CD4-positive, alpha-beta memory T cell (primary cell): ENCODE results near the gene OXSR1. TPM values are rescaled to one million over a fixed set of nuclear protein-coding genes. Genes with fewer than 3 reads are reported as not detected.
"Not testable (repeated sequence)": the region's sequence is repeated elsewhere in the genome, so short reads cannot be mapped to it uniquely, and the experiment has no call there.

Source experiments
- CTCF ChIA-PET: fragments of 350-600 bp; sonication (Branson Sonifier 250); formaldehyde crosslinking; loops from one replicate; lab custom pipeline; 2021; ENCODE audit warnings: inconsistent platforms; ENCODE audit not compliant: partially characterized antibody; lab: Charles Lee
- POLR2A ChIA-PET: fragments of 350-600 bp; sonication (Branson Sonifier 250); formaldehyde crosslinking; loops from one replicate; lab custom pipeline; 2021; ENCODE audit not compliant: partially characterized antibody; lab: Charles Lee
- DNase-seq, 5 donors: peaks; one replicate each; pipeline versions ENCODE4 v3.0.0 to v3.0.0-alpha.2; 2020 to 2022; ENCODE audit warnings: mixed read lengths in 1 of 5
- H3K27ac ChIP-seq: one replicate; pipeline ENCODE4 v1.7.0; 2013; ENCODE audit warnings: low read depth, low read length
- H3K27me3 ChIP-seq: 2 replicates; pipeline ENCODE4 v1.7.0; 2013; ENCODE audit warnings: mild to moderate bottlenecking, low read length, moderate library complexity; ENCODE audit not compliant: insufficient read depth
- H3K36me3 ChIP-seq: 2 replicates; pipeline ENCODE4 v1.7.0; 2013; ENCODE audit warnings: mild to moderate bottlenecking, low read length, moderate library complexity; ENCODE audit not compliant: insufficient read depth
- H3K4me1 ChIP-seq: 2 replicates; pipeline ENCODE4 v1.7.0; 2013; ENCODE audit warnings: mild to moderate bottlenecking, low read length, moderate library complexity; ENCODE audit not compliant: insufficient read depth
- H3K4me3 ChIP-seq, 2 donors: one replicate each; pipeline ENCODE4 v1.7.0; 2013; ENCODE audit warnings: low read length in 2 of 2, mild to moderate bottlenecking in 1 of 2
- H3K9me3 ChIP-seq, 2 donors: one replicate each; pipeline ENCODE4 v1.7.0; 2013; ENCODE audit warnings: low read length in 2 of 2, control low read depth in 1 of 2; ENCODE audit not compliant: control insufficient read depth in 1 of 2
- H3K27ac Mint-ChIP-seq, 7 donors: one replicate each; pipeline ENCODE4 v1.8.0; 2020 to 2021; ENCODE audit warnings: mixed read lengths in 7 of 7, mild to moderate bottlenecking in 6 of 7, inconsistent platforms in 3 of 7, moderate library complexity in 3 of 7
- H3K27me3 Mint-ChIP-seq, 2 donors: one replicate each; pipeline ENCODE4 v1.8.0; 2020 to 2021; ENCODE audit warnings: mixed read lengths in 2 of 2
- H3K36me3 Mint-ChIP-seq, 2 donors: one replicate each; pipeline ENCODE4 v1.8.0; 2020 to 2021; ENCODE audit warnings: mixed read lengths in 2 of 2, inconsistent platforms in 1 of 2, mild to moderate bottlenecking in 1 of 2
- H3K4me1 Mint-ChIP-seq, 4 donors: one replicate each; pipeline ENCODE4 v1.8.0; 2020 to 2021; ENCODE audit warnings: mixed read lengths in 4 of 4, mild to moderate bottlenecking in 1 of 4
- H3K4me3 Mint-ChIP-seq, 8 donors: one replicate each; pipeline ENCODE4 v1.8.0; 2020 to 2021; ENCODE audit warnings: mixed read lengths in 8 of 8, mild to moderate bottlenecking in 7 of 8, moderate library complexity in 6 of 8, inconsistent platforms in 3 of 8
- H3K9me3 Mint-ChIP-seq, 8 donors: one replicate each; pipeline ENCODE4 v1.8.0; 2020 to 2021; ENCODE audit warnings: mixed read lengths in 8 of 8, mild to moderate bottlenecking in 5 of 8, inconsistent platforms in 3 of 8, moderate library complexity in 1 of 8
- intact Hi-C: fragments of 100-400 bp; cut with micrococcal nuclease; formaldehyde crosslinking; loops from one replicate; pipeline ENCODE4 v1.15.1; 2023
- polyA plus RNA-seq, 2 donors: library from polyadenylated mRNA; unstranded; fragments of 300-500 nt; fragmentation: Illumina TruSeq; gene quantifications; one replicate each; pipeline ENCODE4 v1.2.3, GENCODE V29; 2021
- total RNA-seq, 2 experiments: library from RNA; stranded (reverse); gene quantifications; one replicate each; pipeline ENCODE4 v1.2.3, GENCODE V29; 2021

OXSR1 gene
- total and polyA plus RNA-seq, 4 experiments from 2014 or later: 13.3 to 43.9 (median 28.8) TPM

DNA sequence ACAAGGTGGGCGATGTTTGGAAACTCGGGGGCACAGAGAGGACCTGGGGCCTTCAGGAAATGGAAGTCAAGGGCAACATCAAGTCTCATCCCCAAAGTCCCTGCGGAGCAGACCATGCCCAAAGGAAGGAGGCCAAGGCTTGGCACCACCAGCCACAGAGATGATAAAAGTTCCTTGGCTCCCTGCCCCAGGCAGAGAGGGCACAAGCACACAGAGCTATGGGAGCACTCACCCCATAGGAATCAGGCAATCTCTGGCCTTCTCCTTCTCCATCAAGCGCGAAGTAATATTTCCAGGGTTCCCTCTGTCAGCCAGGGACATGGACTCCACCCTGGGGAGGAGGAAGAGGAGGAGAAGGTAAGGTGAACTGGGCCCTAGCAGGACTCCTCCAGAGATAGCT, 36.3 kb upstream of the OXSR1 start:
- DNase-seq: no peak
- no peaks in the 10 kb centered on the region for H3K9me3 Mint-ChIP-seq
- no peak overlapping the region for H3K27ac ChIP-seq
- intact Hi-C loops: no loop called here
- H3K36me3 ChIP-seq: peaks cover 86% of the 10 kb centered on the region
- peaks cover 11 to 33% (median 15%) of the 10 kb centered on the region in 4 donors for H3K4me1 Mint-ChIP-seq
- H3K27ac Mint-ChIP-seq: peak overlapping the region in 4 of 7 donors; percentile 10 to 66 (median 42)
- no peaks in the 10 kb centered on the region for H3K27me3 ChIP-seq
- H3K4me3 Mint-ChIP-seq: no peak overlapping the region
- H3K36me3 Mint-ChIP-seq: peaks cover 40 to 85% of the 10 kb centered on the region in 2 donors
- H3K4me3 ChIP-seq: no peak overlapping the region
- H3K9me3 ChIP-seq: no peaks in the 10 kb centered on the region
- no peaks in the 10 kb centered on the region for H3K27me3 Mint-ChIP-seq
- CTCF ChIA-PET: interaction anchor here (1.4 kb wide), 1 partner anchor 13 kb away, joined by 3 read pairs; no protein-coding TSS in a partner anchor
- H3K4me1 ChIP-seq: peaks cover 23% of the 10 kb centered on the region
- POLR2A ChIA-PET: interaction anchor here (0.9 to 1.3 kb wide), 4 partner anchors 8 to 89 kb away, joined by 3 to 4 read pairs (median 3); partner anchors contain the start of gene ACAA1

DNA sequence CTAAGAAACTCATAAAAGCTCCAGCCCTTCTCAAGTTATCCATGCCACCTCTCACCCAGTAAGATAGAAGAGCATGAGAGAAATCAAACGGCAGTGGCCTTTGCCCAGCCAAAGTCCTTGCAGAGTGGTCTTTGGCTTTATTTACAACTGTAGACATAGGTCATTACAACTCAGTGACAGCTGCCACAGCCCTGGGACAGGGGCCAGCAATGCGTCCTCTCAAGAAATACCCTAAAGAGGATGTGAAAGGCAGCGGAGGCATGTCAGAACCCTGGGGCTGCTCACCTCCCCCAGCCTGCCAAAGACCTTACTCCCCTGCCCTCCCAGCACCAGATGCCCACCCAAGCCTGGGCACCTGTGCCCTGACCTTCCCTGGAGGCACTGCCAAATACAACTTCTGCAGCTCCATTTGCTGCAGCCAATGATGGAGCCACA, 34.7 kb upstream of the OXSR1 start:
- CTCF ChIA-PET: interaction anchor here (1.0 to 3.7 kb wide), 5 partner anchors 11 to 215 kb away, joined by 3 to 12 read pairs (median 8); partner anchors contain the start of genes OXSR1 and XYLB
- no peaks in the 10 kb centered on the region for H3K27me3 ChIP-seq
- POLR2A ChIA-PET: interaction anchor here (1.0 kb wide), 1 partner anchor 156 kb away, joined by 3 read pairs; no protein-coding TSS in a partner anchor
- no peak overlapping the region for H3K27ac ChIP-seq
- peaks cover 39% of the 10 kb centered on the region for H3K4me1 ChIP-seq
- no peaks in the 10 kb centered on the region for H3K27me3 Mint-ChIP-seq
- H3K4me1 Mint-ChIP-seq: peaks cover 21 to 47% (median 28%) of the 10 kb centered on the region in 4 donors
- peak overlapping the region in 6 of 7 donors; percentile 23 to 84 (median 50) for H3K27ac Mint-ChIP-seq
- no peak for DNase-seq
- intact Hi-C loops: loop anchor here (5.0 to 10.0 kb wide), 3 partner anchors 324 to 1274 kb away; partner anchors contain the start of genes ACVR2B and RPSA
- H3K4me3 Mint-ChIP-seq: no peak overlapping the region
- no peaks in the 10 kb centered on the region for H3K9me3 ChIP-seq
- peaks cover 72% of the 10 kb centered on the region for H3K36me3 ChIP-seq
- H3K9me3 Mint-ChIP-seq: no peaks in the 10 kb centered on the region
- H3K4me3 ChIP-seq: no peak overlapping the region
- H3K36me3 Mint-ChIP-seq: peaks cover 35 to 82% of the 10 kb centered on the region in 2 donors

DNA sequence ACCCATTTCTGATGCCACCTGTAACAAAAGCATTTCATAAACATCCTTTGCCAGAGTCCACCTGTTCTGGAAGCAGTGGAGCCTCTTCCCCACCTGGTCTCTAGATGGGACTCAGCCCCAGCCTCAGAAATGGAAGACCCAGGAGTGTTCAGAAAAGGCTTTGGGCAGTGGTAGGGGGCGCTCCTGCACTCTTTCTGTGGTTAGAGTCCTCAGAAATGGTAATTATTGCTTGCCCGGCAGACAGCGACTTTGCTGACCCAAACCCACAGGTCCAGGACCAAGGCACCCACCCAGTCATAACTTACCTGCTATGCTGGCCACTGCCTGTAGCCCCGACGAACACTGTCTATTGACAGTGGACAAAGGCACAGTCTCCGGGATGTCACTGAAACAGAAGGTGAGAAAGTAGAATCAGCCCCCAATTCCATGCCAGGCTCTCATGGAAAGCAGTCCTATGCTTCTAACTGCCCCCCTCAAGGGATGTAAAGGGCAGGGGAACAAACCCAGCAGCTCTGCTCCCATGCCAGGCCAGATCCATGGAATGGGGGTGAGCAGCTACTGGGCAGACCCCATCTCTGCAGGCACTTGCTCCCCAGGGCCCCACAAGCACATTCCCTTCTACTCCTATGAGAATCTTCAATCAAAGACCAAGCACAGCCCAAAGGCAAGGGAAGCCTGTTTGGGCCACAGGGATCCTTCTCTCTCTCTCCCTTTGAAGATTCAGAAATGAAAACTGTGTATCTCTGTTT, 33.5 kb upstream of the OXSR1 start:
- no peaks in the 10 kb centered on the region for H3K27me3 ChIP-seq
- peak in 1 of 5 donors; percentile 12 for DNase-seq
- peaks cover 48% of the 10 kb centered on the region for H3K4me1 ChIP-seq
- POLR2A ChIA-PET: interaction anchor here (0.6 to 2.5 kb wide), 3 partner anchors 13 to 91 kb away, joined by 3 to 9 read pairs (median 4); partner anchors contain the start of gene OXSR1
- Mint-ChIP-seq H3K4me3 (no peak overlapping the region), H3K27me3 (no peaks in the 10 kb centered on the region), H3K27ac (peak overlapping the region; percentile 19 to 80 (median 48)), H3K36me3 (peaks cover 31 to 76% of the 10 kb centered on the region in 2 donors), H3K9me3 (no peaks in the 10 kb centered on the region), H3K4me1 (peaks cover 26 to 55% (median 34%) of the 10 kb centered on the region in 4 donors)
- no peak overlapping the region for H3K4me3 ChIP-seq
- CTCF ChIA-PET: interaction anchor here (1.2 to 3.7 kb wide), 6 partner anchors 13 to 214 kb away, joined by 3 to 12 read pairs (median 8); partner anchors contain the start of genes OXSR1 and XYLB
- intact Hi-C loops: loop anchor here (5.0 to 10.0 kb wide), 3 partner anchors 323 to 1273 kb away; partner anchors contain the start of genes ACVR2B and RPSA
- no peaks in the 10 kb centered on the region for H3K9me3 ChIP-seq
- H3K27ac ChIP-seq: no peak overlapping the region
- H3K36me3 ChIP-seq: peaks cover 60% of the 10 kb centered on the region

DNA sequence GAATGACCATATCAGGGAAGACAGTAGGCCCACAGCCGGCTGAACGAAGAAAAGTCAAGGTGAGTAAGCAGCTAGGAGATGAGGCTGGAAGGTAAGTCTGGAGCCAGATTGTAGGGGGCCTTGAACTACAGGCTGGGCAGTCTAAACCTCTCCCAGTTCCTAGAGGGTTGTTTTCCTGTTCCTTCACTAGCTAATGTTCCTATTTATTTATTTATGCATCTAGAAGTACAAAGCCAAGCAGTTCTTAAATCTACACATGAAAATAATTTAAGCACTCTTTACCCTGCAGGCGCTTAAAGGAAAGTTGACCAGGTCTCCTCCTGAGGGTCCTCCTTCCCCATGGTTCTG, 32.2 kb upstream of the OXSR1 start:
- no peak overlapping the region for H3K27ac ChIP-seq
- ChIA-PET CTCF (interaction anchor here (3.7 kb wide), 1 partner anchor 14 kb away, joined by 12 read pairs; no protein-coding TSS in a partner anchor), POLR2A (interaction anchor here (2.5 kb wide), 1 partner anchor 32 kb away, joined by 9 read pairs; the partner anchor contains the start of gene OXSR1)
- peak overlapping the region in 6 of 7 donors; percentile 32 to 88 (median 52) for H3K27ac Mint-ChIP-seq
- no peaks in the 10 kb centered on the region for H3K9me3 ChIP-seq
- no peak overlapping the region for H3K4me3 Mint-ChIP-seq
- intact Hi-C loops: loop anchor here (5.0 to 10.0 kb wide), 3 partner anchors 322 to 1272 kb away; partner anchors contain the start of genes ACVR2B and RPSA
- no peak overlapping the region for H3K4me3 ChIP-seq
- H3K27me3 Mint-ChIP-seq: no peaks in the 10 kb centered on the region
- peaks cover 57% of the 10 kb centered on the region for H3K4me1 ChIP-seq
- peaks cover 22 to 72% of the 10 kb centered on the region in 2 donors for H3K36me3 Mint-ChIP-seq
- H3K27me3 ChIP-seq: no peaks in the 10 kb centered on the region
- peaks cover 46% of the 10 kb centered on the region for H3K36me3 ChIP-seq
- H3K4me1 Mint-ChIP-seq: peaks cover 32 to 69% (median 45%) of the 10 kb centered on the region in 4 donors
- H3K9me3 Mint-ChIP-seq: no peaks in the 10 kb centered on the region
- no peak for DNase-seq

DNA sequence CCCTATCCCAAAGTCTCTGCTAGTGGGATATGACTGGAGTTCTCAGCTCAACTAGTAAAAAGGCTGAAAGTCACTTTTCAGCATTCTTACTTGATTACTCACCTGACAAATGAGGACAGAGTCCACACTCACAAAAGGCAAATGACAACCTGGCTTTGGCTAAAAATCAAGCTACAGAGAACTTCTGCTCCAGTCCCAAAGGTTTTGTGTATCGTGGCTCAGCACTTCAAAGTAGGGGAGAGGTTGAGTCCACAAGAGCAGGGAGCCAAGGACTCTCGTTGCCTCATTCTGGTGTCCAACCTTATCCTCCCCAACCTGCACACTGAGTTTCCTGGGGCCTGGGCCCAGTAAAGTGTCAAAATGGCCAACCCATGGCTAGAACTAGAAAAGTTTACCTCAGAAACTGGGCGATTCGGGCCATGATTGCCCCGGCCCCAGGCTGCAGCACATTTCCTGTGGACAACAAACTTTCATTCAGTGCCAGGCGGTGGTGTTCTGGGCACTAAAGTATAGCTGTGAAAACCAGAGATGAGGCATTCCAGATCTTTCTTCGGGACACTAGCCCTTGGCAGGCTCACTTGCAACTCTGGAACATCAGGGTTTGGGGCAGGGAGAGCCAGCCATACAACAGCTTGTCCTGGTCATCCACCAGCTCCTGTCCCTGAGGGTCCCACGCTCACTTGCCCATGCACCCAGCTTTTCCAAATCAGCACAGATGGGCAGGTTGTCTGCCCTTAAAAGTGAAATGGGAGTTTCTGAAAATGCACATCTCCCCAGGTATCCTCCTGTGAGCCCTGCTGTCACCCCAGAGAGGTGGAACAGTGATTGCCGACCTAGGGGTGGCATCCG, 31.6 kb upstream of the OXSR1 start:
- no peaks in the 10 kb centered on the region for H3K27me3 ChIP-seq
- H3K4me3 Mint-ChIP-seq: peak overlapping the region in 3 of 8 donors; percentile 40 to 56 (median 49)
- H3K4me1 Mint-ChIP-seq: peaks cover 34 to 72% (median 49%) of the 10 kb centered on the region in 4 donors
- H3K4me3 ChIP-seq: no peak overlapping the region
- ChIA-PET CTCF (interaction anchor here (3.7 kb wide), 1 partner anchor 15 kb away, joined by 12 read pairs; no protein-coding TSS in a partner anchor), POLR2A (interaction anchor here (2.5 kb wide), 1 partner anchor 31 kb away, joined by 9 read pairs; the partner anchor contains the start of gene OXSR1)
- no peaks in the 10 kb centered on the region for H3K9me3 Mint-ChIP-seq
- H3K36me3 Mint-ChIP-seq: peaks cover 22 to 76% of the 10 kb centered on the region in 2 donors
- no peak overlapping the region for H3K27ac ChIP-seq
- peaks cover 44% of the 10 kb centered on the region for H3K36me3 ChIP-seq
- no peak for DNase-seq
- no peaks in the 10 kb centered on the region for H3K27me3 Mint-ChIP-seq
- peaks cover 57% of the 10 kb centered on the region for H3K4me1 ChIP-seq
- peak overlapping the region; percentile 10 to 88 (median 65) for H3K27ac Mint-ChIP-seq
- intact Hi-C loops: loop anchor here (5.0 to 10.0 kb wide), 3 partner anchors 321 to 1271 kb away; partner anchors contain the start of genes ACVR2B and RPSA
- H3K9me3 ChIP-seq: no peaks in the 10 kb centered on the region

DNA sequence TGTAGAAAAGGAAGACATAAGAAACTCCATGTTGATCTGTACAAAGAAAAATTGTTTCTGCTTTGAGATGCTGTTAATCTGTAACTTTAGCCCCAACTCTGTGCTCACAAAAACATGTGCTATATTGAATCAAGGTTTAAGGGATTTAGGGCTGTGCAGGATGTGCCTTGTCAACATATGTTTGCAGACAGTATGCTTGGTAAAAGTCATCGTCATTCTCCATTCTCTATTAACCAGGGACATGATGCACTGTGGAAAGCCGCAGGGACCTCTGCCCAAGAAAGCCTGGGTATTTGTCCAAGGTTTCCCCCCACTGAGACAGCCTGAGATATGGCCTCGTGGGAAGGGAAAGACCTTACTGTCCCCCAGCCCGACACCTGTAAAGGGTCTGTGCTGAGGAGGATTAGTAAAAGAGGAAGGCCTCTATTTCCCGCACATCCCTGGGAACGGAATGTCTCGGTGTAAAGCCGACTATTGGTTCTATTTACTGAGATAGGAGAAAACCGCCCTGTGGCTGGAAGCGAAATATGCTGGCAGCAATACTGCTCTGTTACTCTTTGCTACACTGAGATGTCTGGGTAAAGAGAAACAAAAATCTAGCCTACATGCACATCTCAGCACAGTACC, 30.7 kb upstream of the OXSR1 start:
- DNase-seq, H3K27me3 Mint-ChIP-seq, H3K27me3 ChIP-seq, H3K9me3 Mint-ChIP-seq, H3K4me3 ChIP-seq, H3K9me3 ChIP-seq, H3K27ac ChIP-seq: not testable (repeated sequence)
- H3K36me3 Mint-ChIP-seq: peaks cover 19 to 77% of the 10 kb centered on the region in 2 donors
- Histone ChIP-seq H3K4me1 (peaks cover 64% of the 10 kb centered on the region), H3K36me3 (peaks cover 36% of the 10 kb centered on the region)
- ChIA-PET POLR2A (interaction anchor here (2.5 kb wide), 1 partner anchor 30 kb away, joined by 9 read pairs; the partner anchor contains the start of gene OXSR1), CTCF (interaction anchor here (3.7 kb wide), 1 partner anchor 15 kb away, joined by 12 read pairs; no protein-coding TSS in a partner anchor)
- H3K4me1 Mint-ChIP-seq: peaks cover 38 to 74% (median 53%) of the 10 kb centered on the region in 4 donors
- H3K27ac Mint-ChIP-seq: peak overlapping the region; percentile 39 to 96 (median 91)
- H3K4me3 Mint-ChIP-seq: peak overlapping the region in 6 of 8 donors; percentile 91 to 99 (median 97)
- intact Hi-C loops: loop anchor here (5.0 to 10.0 kb wide), 5 partner anchors 78 to 1270 kb away; partner anchors contain the start of genes ACVR2B, RPSA and XYLB
